ENCODE data around the gene SLC9C1. TPM values are rescaled to one million over a fixed set of nuclear protein-coding genes. Genes with fewer than 3 reads are reported as not detected.
A peak's percentile ranks its signal among the peaks of the same experiment; 100 is the strongest.
"Not testable (repeated sequence)": the region's sequence is repeated elsewhere in the genome, so short reads cannot be mapped to it uniquely, and the experiment has no call there.

Gene SLC9C1
- total RNA-seq, 1 donor from 2014 or later: not detected

DNA sequence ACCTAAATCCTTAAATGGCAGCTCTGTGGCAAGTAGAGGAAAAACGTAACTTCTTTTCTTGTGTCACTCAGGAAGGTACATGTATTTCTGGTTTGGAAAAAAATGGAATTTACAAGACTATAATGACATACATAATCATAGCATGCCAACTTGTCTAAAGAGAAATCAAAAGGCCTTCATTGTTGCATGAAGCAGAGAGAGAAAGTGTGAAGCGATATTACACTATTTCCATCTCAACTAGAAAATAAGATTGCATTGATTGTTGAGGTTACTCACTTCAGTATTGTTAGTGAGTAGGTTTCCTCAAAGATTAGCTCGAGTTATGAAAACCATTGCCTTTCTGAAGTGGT is 93.7 kb downstream of the SLC9C1 start:
- TF ChIP-seq, protein P1, sequence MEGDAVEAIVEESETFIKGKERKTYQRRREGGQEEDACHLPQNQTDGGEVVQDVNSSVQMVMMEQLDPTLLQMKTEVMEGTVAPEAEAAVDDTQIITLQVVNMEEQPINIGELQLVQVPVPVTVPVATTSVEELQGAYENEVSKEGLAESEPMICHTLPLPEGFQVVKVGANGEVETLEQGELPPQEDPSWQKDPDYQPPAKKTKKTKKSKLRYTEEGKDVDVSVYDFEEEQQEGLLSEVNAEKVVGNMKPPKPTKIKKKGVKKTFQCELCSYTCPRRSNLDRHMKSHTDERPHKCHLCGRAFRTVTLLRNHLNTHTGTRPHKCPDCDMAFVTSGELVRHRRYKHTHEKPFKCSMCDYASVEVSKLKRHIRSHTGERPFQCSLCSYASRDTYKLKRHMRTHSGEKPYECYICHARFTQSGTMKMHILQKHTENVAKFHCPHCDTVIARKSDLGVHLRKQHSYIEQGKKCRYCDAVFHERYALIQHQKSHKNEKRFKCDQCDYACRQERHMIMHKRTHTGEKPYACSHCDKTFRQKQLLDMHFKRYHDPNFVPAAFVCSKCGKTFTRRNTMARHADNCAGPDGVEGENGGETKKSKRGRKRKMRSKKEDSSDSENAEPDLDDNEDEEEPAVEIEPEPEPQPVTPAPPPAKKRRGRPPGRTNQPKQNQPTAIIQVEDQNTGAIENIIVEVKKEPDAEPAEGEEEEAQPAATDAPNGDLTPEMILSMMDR (conservative IDR thresholded peaks at IDR 0.05; ENCODE audit: low read depth, low read length): no peak
- no peak overlapping the region for H3K4me3 ChIP-seq (ENCODE audit: low read depth, low read length)

DNA sequence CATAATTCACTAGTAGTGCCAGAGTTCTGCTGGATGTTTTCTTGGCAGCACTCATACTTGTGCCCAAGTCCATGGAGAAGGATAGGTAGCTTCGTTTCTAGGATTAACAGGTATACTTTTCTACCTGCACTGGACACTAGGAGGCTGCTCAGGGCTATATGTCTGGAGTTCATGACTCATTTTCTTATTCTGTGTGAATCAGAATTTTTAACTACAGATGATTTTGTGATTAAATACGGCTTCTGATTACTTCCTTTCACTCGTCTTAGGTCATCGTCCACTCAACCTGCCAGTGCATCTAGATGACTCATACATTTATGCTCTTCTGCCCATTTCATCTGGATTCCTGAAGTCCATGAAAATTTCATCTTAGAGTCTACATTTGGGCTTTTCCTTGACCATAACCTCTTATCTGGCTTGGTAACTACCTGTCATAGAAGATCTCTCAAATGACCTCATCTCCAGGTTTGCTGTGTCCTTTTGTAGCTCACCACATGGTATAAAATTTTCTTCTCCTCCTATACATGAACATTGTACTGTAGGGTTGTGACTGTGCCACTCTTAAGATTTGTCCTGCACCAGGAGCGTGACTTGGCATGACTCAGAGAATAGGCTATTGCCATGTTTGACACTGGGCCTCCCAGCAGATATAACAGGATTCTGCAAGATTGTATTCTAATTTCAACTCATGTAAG is 94.2 kb downstream of the SLC9C1 start:
- TF ChIP-seq, protein P1 (conservative IDR thresholded peaks at IDR 0.05; ENCODE audit: low read depth, low read length): peak; percentile 34
- H3K4me3 ChIP-seq (ENCODE audit: low read depth, low read length): no peak overlapping the region
- DNase-seq (ENCODE audit: low read depth): peak; percentile 45

More for the DNA sequence above, 93.7 kb downstream of the SLC9C1 start:
- no peak for DNase-seq (ENCODE audit: low read depth)

DNA sequence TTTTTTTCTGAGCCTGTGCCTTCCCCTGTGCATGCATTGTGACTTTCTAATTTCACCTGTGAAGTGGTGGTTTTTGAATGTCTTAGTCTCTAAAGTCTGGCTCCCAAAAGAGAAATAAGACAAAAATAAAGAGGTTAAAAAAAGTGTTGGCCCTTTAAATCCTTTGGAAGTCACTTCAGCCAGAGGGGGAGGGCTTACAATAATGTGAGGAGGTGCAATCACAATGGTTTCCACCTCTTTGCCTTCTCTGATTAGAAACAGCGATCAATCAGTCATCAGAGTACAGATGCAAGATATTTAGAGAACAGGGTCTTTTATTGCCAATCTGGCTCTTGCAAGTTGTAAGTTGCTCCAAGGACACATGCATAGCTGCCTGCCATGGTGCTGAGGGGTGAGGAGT is 96.9 kb downstream of the SLC9C1 start:
- DNase-seq (ENCODE audit: low read depth): no peak
- TF ChIP-seq, protein P1 (conservative IDR thresholded peaks at IDR 0.05; ENCODE audit: low read depth, low read length): no peak
- H3K4me3 ChIP-seq (ENCODE audit: low read depth, low read length): no peak overlapping the region

DNA sequence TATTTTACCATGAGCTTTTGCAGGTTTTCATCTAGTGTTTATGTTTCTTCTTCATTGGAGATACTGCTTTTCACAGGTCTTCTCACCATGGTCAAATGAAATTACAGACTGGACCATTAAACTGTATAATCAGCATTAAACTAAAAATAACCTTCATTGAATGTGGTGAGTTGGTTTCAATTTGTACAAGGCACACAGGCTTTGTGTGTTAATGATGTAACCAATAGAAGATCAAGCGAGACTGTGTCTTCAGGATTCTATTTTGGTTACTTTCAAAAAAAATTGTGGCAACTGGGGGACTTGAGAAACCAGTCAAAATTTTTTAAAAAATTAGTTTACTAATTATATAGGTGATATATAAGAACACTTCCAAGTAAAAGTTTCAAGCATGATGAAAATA is 106.7 kb downstream of the SLC9C1 start:
- no peak overlapping the region for H3K4me3 ChIP-seq (ENCODE audit: low read depth, low read length)

DNA sequence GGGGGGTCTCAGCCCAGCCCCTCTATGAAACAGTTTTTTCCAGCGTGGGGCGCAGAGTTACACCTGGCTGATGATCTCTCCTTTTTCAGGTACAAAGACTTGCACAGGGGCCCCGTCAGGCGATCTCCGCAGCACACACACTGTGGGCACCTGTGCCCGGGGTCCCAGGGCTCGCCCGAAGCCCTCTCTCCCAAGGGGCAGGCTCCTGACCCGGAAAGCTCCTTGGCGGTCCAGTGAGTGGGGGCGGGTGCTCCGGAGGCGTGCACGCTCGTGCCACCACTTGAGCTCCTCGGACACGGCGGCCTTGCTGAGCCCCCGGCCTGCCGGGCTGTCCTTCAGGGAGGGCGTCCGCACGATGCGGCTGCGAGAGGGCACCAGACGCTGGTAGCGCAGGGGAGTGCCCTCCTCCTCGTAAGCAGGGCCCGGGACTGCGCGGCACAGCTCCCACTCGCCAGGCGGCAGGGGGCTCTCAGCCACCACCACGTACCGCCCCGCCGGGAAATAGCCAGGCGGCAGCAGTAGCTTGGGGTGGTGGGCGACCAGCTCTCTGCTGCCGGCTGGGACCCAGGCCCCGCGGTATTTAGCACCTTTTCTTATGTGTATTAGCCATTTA is 108.5 kb downstream of the SLC9C1 start:
- not testable (repeated sequence) for DNase-seq (ENCODE audit: low read depth)
- H3K4me3 ChIP-seq (ENCODE audit: low read depth, low read length): peak overlapping the region; percentile 35

More for the DNA sequence above, 106.7 kb downstream of the SLC9C1 start:
- no peak for DNase-seq (ENCODE audit: low read depth)
- TF ChIP-seq, protein P1 (conservative IDR thresholded peaks at IDR 0.05; ENCODE audit: low read depth, low read length): no peak

DNA sequence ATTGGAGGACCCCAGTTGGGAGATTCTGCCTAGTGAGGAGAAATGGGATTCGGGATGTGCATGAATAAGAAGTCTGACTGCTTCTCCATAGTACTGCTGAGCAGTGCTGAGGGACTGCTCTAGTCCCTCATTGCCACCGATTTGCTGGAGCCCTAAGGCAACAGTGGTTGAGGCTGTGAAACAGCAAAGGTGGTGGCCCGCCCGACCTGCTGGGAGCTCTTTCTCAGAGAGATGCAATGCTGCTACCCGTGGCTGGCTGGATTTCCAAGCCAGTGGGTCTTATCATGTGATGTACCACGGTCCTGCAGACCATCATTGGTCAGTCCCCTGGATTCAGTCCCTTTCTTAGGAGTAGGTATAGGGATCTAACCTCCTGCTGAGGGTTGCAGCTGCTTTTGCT is 118.4 kb downstream of the SLC9C1 start:
- TF ChIP-seq, protein P1 (conservative IDR thresholded peaks at IDR 0.05; ENCODE audit: low read depth, low read length): no peak
- no peak for DNase-seq (ENCODE audit: low read depth)
- H3K4me3 ChIP-seq (ENCODE audit: low read depth, low read length): no peak overlapping the region

DNA sequence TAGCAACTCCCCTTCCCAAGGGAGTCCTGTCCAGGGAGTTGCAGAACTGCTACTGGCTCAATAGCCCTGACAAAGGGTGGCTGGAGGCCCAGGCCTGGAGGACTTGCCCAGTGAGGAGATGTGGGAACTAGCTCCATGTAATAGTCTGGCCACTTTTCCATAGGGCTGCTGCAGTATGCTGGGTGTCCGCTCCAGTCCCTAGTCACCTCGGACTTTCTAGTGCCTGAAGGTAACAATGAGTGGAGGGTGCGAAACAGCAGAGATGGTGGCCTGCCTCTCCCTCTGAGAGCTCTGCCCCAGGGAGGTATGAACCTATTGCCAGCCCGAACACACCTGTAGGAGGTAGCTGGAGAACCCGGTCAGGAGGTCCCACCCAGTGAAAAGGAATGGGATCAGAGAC is 119.0 kb downstream of the SLC9C1 start:
- DNase-seq (ENCODE audit: low read depth): no peak
- TF ChIP-seq, protein P1 (conservative IDR thresholded peaks at IDR 0.05; ENCODE audit: low read depth, low read length): no peak
- H3K4me3 ChIP-seq (ENCODE audit: low read depth, low read length): no peak overlapping the region
